Sigmoid colon (tissue), 4 donors: ENCODE measurements around the gene DZIP1.

ENCODE experiments used
- EP300 ChIP-seq, 4 donors: sonication (generic); formaldehyde crosslinking; IDR thresholded peaks; one replicate each; pipeline ENCODE4 v1.6.1; 2017; ENCODE audit warnings: antibody characterized with exemption in 4 of 4
- POLR2A ChIP-seq, 2 donors: fragments of 450-650 bp; IDR thresholded peaks; one replicate each; pipeline ENCODE4 v1.6.1; 2016; ENCODE audit warnings: antibody characterized with exemption in 2 of 2, mild to moderate bottlenecking in 2 of 2, moderate library complexity in 2 of 2
- POLR2AphosphoS5 ChIP-seq, 4 donors: sonication (generic); formaldehyde crosslinking; IDR thresholded peaks; one replicate each; pipeline ENCODE4 v1.6.1; 2017; ENCODE audit warnings: antibody characterized with exemption in 4 of 4
- TF ChIP-seq, protein P1 (sequence below), 4 experiments: fragments of 450-650 bp in 3 of 4; fragments of 200-600 bp in 1 of 4; IDR thresholded peaks; one replicate each; pipeline ENCODE4 v1.5.1; 2016 to 2019; ENCODE audit warnings: antibody characterized with exemption in 4 of 4, mild to moderate bottlenecking in 3 of 4, moderate library complexity in 2 of 4

GRCh38 chr13:95557013-95557412 lies 87.5 kb downstream of the DZIP1 start:
- TF ChIP-seq POLR2AphosphoS5 (IDR thresholded peaks at IDR 0.05) (no peak), POLR2A (IDR thresholded peaks at IDR 0.05) (no peak), EP300 (IDR thresholded peaks at IDR 0.05) (no peak)
- TF ChIP-seq, protein P1, sequence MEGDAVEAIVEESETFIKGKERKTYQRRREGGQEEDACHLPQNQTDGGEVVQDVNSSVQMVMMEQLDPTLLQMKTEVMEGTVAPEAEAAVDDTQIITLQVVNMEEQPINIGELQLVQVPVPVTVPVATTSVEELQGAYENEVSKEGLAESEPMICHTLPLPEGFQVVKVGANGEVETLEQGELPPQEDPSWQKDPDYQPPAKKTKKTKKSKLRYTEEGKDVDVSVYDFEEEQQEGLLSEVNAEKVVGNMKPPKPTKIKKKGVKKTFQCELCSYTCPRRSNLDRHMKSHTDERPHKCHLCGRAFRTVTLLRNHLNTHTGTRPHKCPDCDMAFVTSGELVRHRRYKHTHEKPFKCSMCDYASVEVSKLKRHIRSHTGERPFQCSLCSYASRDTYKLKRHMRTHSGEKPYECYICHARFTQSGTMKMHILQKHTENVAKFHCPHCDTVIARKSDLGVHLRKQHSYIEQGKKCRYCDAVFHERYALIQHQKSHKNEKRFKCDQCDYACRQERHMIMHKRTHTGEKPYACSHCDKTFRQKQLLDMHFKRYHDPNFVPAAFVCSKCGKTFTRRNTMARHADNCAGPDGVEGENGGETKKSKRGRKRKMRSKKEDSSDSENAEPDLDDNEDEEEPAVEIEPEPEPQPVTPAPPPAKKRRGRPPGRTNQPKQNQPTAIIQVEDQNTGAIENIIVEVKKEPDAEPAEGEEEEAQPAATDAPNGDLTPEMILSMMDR (IDR thresholded peaks at IDR 0.05), result no peak
